ENCODE data around the gene CARMIL1.

DNA sequence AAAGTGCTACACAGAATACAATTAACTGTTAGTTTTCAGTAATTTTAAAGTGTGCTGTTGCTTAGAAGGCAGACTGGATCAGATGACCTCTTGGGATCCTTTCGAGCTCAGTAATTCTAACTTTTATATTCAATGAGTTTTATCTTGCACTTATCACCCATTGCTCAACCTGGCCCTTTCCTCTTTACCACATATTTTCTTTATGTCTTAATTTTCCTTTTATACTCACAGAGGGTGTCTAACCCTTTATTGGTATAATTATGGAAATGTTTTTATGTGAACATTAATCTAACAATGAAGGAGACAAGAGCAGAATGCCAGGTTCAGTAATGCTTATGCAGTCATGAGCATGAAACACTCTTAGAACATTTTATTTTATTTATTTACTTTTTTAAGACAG is 39.7 kb upstream of the CARMIL1 start:
- TF ChIP-seq MEF2A (IDR thresholded peaks at IDR 0.05; ENCODE audit: borderline replicate concordance, low read depth) (no peak), FOXJ3 (CRISPR knock-in tag; IDR thresholded peaks at IDR 0.05) (no peak), EP300 (IDR thresholded peaks at IDR 0.05; ENCODE audit: borderline replicate concordance in 1 of 2, low read depth in 1 of 2, low read length in 1 of 2) (no peak), TAF1 (IDR thresholded peaks at IDR 0.05; ENCODE audit: borderline replicate concordance, low read depth, low read length) (no peak), TCF12 (IDR thresholded peaks at IDR 0.05) (no peak), CHD2 (IDR thresholded peaks at IDR 0.05; ENCODE audit: low read length, partially characterized antibody) (no peak), MXI1 (IDR thresholded peaks at IDR 0.05; ENCODE audit: low read depth, low read length) (no peak), RXRA (IDR thresholded peaks at IDR 0.05; ENCODE audit: borderline replicate concordance, low read depth) (no peak), POLR2AphosphoS5 (IDR thresholded peaks at IDR 0.05; ENCODE audit: low read depth, low read length) (no peak), RFX5 (IDR thresholded peaks at IDR 0.05; ENCODE audit: low read length) (no peak)
- TF ChIP-seq, protein P1, sequence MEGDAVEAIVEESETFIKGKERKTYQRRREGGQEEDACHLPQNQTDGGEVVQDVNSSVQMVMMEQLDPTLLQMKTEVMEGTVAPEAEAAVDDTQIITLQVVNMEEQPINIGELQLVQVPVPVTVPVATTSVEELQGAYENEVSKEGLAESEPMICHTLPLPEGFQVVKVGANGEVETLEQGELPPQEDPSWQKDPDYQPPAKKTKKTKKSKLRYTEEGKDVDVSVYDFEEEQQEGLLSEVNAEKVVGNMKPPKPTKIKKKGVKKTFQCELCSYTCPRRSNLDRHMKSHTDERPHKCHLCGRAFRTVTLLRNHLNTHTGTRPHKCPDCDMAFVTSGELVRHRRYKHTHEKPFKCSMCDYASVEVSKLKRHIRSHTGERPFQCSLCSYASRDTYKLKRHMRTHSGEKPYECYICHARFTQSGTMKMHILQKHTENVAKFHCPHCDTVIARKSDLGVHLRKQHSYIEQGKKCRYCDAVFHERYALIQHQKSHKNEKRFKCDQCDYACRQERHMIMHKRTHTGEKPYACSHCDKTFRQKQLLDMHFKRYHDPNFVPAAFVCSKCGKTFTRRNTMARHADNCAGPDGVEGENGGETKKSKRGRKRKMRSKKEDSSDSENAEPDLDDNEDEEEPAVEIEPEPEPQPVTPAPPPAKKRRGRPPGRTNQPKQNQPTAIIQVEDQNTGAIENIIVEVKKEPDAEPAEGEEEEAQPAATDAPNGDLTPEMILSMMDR (IDR thresholded peaks at IDR 0.05) = no peak
- TF ChIP-seq, protein P2, sequence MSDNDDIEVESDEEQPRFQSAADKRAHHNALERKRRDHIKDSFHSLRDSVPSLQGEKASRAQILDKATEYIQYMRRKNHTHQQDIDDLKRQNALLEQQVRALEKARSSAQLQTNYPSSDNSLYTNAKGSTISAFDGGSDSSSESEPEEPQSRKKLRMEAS (IDR thresholded peaks at IDR 0.05; ENCODE audit: low read depth) = no peak
